GM12891 (cell line): ENCODE measurements around the gene UGT1A7.

Experiments used
- PAX5 ChIP-seq: IDR thresholded peaks from 2 replicates; pipeline ENCODE4 v1.6.1; 2011; ENCODE audit warnings: low read length, moderate library complexity, mild to moderate bottlenecking; ENCODE audit not compliant: insufficient read depth, severe bottlenecking
- POLR2A ChIP-seq: IDR thresholded peaks from 2 replicates; pipeline ENCODE4 v1.6.1; 2011; ENCODE audit warnings: low read depth, low read length, control low read depth
- POLR2AphosphoS5 ChIP-seq: IDR thresholded peaks from 2 replicates; pipeline ENCODE4 v1.6.1; 2011; ENCODE audit warnings: low read depth, low read length, control low read depth
- POU2F2 ChIP-seq: IDR thresholded peaks from 2 replicates; pipeline ENCODE4 v1.6.1; 2011; ENCODE audit warnings: low read depth, mild to moderate bottlenecking, control low read depth, low read length, moderate library complexity
- SPI1 ChIP-seq: IDR thresholded peaks from 2 replicates; pipeline ENCODE4 v1.6.1; 2011; ENCODE audit warnings: low read depth, low read length, control low read depth
- TAF1 ChIP-seq: IDR thresholded peaks from 2 replicates; pipeline ENCODE4 v1.6.1; 2011; ENCODE audit warnings: low read depth, low read length, control low read depth

GRCh38 chr2:233656443-233656842, 25.3 kb upstream of the UGT1A7 start:
- TF ChIP-seq POLR2A, result no peak
- no peak for TF ChIP-seq POLR2AphosphoS5
- no peak for TF ChIP-seq PAX5
- TF ChIP-seq TAF1, result no peak
- no peak for TF ChIP-seq SPI1
- TF ChIP-seq POU2F2, result no peak
